ENCODE results near the gene TUBA1C. TPM values are rescaled to one million over a fixed set of nuclear protein-coding genes. Genes with fewer than 3 reads are reported as not detected.

Gene TUBA1C
- 66.7 TPM for total RNA-seq (ENCODE audit: unreplicated experiment)
- long read RNA-seq, transcript TUBA1C-201 (4 exons, 3,001 nt), result major isoform, 15 of 20 reads
- long read RNA-seq, partial matches to known transcripts, result 2 of 20 reads
- long read RNA-seq, other reads (novel, unspliced or antisense), result 1 of 20 reads

DNA sequence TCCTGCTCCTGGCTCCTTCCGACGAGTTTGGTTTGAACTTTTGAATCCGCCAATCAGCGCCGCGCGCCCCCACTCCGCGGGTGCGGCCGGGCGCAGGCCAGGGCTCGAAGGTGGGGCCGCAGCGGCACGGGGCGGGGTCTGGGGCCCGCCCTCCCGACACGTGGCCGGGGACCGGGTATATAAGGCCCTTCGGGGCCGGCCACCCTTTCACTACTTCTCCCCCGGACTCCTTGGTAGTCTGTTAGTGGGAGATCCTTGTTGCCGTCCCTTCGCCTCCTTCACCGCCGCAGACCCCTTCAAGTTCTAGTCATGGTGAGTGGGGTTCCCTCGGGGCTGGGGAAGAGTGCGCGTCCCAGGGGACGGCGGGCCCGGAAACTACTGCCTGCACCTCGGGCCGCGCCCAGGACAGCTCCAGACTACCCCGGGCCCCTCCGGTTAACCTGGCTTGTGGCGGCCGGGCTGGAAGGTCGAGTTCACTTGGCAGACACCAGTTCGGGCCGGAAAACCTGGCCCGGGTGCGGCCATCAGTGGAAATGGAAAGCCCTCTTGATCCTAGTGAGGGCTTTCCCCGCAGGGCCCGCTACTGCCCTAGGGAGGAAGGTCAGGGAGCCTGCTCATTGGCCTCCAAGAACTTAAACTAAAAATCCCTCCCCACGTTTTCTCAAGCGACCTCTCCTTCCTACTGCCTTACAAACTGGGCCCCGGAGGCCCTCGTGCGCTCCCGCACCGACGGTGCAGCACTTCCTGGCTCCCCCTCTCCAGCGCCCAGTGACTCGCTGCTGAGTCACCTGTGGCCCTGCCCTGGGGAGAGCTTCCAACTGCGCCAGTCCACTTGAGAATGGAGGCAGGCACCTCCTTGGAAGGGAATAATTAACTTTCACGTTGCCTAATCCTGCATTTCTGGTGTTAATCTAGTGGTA lies at the start of gene TUBA1C:
Gene TUBA1C, plus strand, starts transcription at position 210 of the 920 bp plus-strand sequence. Its CDS starts 100 bp downstream, at position 310.
- Mint-ChIP-seq H3K4me1 (ENCODE audit: low read depth, unreplicated experiment) (no peaks in the 10 kb centered on the region), H3K36me3 (ENCODE audit: unreplicated experiment) (no peaks in the 10 kb centered on the region), H3K9me3 (ENCODE audit: unreplicated experiment) (no peaks in the 10 kb centered on the region), H3K27ac (ENCODE audit: unreplicated experiment) (no peak within 1 kb of the TSS), H3K4me3 (ENCODE audit: unreplicated experiment) (peak within 1 kb of the TSS; percentile 88), H3K27me3 (ENCODE audit: unreplicated experiment) (peaks cover 2% of the 10 kb centered on the region)
- no peak for TF ChIP-seq CTCF (IDR thresholded peaks at IDR 0.05; ENCODE audit: partially characterized antibody, unreplicated experiment)
- peak; percentile 80 for DNase-seq

GRCh38 chr12:49219417-49220026 lies 45.4 kb upstream of the TUBA1C start:
- Mint-ChIP-seq H3K27ac (ENCODE audit: unreplicated experiment) (no peak overlapping the region), H3K4me3 (ENCODE audit: unreplicated experiment) (no peak overlapping the region), H3K27me3 (ENCODE audit: unreplicated experiment) (no peaks in the 10 kb centered on the region), H3K9me3 (ENCODE audit: unreplicated experiment) (no peaks in the 10 kb centered on the region), H3K36me3 (ENCODE audit: unreplicated experiment) (no peaks in the 10 kb centered on the region), H3K4me1 (ENCODE audit: low read depth, unreplicated experiment) (peaks cover 19% of the 10 kb centered on the region)
- TF ChIP-seq CTCF (IDR thresholded peaks at IDR 0.05; ENCODE audit: partially characterized antibody, unreplicated experiment), result no peak
- no peak for DNase-seq

DNA sequence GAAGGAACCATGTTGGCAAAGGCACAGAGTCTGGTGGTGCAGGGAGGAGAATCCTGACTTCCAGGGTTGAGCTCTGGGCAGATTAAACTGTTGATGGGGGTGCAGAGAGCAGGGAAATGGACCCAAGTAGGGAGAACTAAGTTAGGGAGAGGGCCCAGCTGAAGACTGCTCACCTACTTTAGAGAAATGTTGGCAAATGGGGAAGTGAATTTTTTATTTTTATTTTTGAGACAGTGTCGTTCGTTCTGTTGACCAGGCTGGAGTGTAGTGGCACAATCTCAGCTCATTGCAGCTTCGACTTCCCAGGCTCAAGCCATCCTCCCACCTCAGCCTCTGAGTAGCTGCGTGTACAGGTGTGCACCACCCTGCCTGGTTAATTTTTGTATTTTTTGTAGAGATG lies 43.9 kb upstream of the TUBA1C start:
- peaks cover 2% of the 10 kb centered on the region for H3K9me3 Mint-ChIP-seq (ENCODE audit: unreplicated experiment)
- H3K4me1 Mint-ChIP-seq (ENCODE audit: low read depth, unreplicated experiment), result peaks cover 7% of the 10 kb centered on the region
- H3K36me3 Mint-ChIP-seq (ENCODE audit: unreplicated experiment), result no peaks in the 10 kb centered on the region
- no peak overlapping the region for H3K4me3 Mint-ChIP-seq (ENCODE audit: unreplicated experiment)
- TF ChIP-seq CTCF (IDR thresholded peaks at IDR 0.05; ENCODE audit: partially characterized antibody, unreplicated experiment), result no peak
- peaks cover 2% of the 10 kb centered on the region for H3K27me3 Mint-ChIP-seq (ENCODE audit: unreplicated experiment)
- no peak for DNase-seq
- peak overlapping the region; percentile 17 for H3K27ac Mint-ChIP-seq (ENCODE audit: unreplicated experiment)

DNA sequence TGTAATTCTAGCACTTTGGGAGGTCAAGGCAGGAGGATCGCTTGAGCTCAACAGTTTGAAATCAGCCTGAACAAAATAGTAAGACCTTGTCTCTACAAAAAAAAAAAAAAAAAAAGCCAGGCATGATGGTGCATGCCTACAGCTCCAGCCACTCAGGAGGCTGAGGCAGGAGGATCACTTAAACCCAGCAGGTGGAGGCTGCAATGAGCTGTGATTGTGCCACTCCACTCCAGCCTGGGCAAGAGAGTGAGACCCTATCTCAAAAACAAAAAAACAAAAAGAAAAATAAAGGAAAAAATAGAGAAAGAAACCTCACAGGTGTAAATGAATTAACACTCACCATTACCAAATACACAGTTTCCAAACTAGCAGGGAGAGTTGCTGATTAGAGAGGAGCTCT lies 41.8 kb upstream of the TUBA1C start:
- H3K4me1 Mint-ChIP-seq (ENCODE audit: low read depth, unreplicated experiment), result peaks cover 12% of the 10 kb centered on the region
- no peak for TF ChIP-seq CTCF (IDR thresholded peaks at IDR 0.05; ENCODE audit: partially characterized antibody, unreplicated experiment)
- H3K9me3 Mint-ChIP-seq (ENCODE audit: unreplicated experiment), result peaks cover 2% of the 10 kb centered on the region
- no peak overlapping the region for H3K27ac Mint-ChIP-seq (ENCODE audit: unreplicated experiment)
- no peak overlapping the region for H3K4me3 Mint-ChIP-seq (ENCODE audit: unreplicated experiment)
- H3K27me3 Mint-ChIP-seq (ENCODE audit: unreplicated experiment), result peaks cover 2% of the 10 kb centered on the region
- no peaks in the 10 kb centered on the region for H3K36me3 Mint-ChIP-seq (ENCODE audit: unreplicated experiment)
- no peak for DNase-seq

Measured in glutamatergic neuron (in vitro differentiated cells).